Activated CD8-positive, alpha-beta memory T cell treated with anti-CD3 and anti-CD28 coated beads, Interleukin-2, amount 50 U/mL, for 1 hour (primary cell): ENCODE data around the gene WIZ.
A peak's percentile ranks its signal among the peaks of the same experiment; 100 is the strongest.
"Not testable (repeated sequence)": the region's sequence is repeated elsewhere in the genome, so short reads cannot be mapped to it uniquely, and the experiment has no call there.

Source experiments
- DNase-seq: peaks from one replicate; pipeline ENCODE4 v3.0.0-alpha.2; 2020; ENCODE audit errors: extremely low read depth

Gene WIZ, protein sequence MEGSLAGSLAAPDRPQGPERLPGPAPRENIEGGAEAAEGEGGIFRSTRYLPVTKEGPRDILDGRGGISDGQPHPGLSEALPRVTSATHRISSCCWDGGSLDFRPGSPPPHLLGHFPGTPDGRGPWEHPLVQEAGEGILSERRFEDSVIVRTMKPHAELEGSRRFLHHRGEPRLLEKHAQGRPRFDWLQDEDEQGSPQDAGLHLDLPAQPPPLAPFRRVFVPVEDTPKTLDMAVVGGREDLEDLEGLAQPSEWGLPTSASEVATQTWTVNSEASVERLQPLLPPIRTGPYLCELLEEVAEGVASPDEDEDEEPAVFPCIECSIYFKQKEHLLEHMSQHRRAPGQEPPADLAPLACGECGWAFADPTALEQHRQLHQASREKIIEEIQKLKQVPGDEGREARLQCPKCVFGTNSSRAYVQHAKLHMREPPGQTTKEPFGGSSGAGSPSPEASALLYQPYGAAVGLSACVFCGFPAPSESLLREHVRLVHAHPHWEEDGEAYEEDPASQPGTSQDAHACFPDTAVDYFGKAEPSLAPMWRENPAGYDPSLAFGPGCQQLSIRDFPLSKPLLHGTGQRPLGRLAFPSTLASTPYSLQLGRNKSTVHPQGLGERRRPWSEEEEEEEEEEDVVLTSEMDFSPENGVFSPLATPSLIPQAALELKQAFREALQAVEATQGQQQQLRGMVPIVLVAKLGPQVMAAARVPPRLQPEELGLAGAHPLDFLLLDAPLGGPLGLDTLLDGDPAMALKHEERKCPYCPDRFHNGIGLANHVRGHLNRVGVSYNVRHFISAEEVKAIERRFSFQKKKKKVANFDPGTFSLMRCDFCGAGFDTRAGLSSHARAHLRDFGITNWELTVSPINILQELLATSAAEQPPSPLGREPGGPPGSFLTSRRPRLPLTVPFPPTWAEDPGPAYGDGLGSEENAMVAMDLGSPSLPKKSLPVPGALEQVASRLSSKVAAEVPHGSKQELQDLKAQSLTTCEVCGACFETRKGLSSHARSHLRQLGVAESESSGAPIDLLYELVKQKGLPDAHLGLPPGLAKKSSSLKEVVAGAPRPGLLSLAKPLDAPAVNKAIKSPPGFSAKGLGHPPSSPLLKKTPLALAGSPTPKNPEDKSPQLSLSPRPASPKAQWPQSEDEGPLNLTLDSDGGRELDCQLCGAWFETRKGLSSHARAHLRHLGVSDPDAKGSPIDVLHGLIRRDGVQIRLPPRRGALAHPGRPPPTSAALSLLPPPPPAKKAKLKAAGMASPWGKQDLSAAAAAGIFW (N-terminal part only)

DNA sequence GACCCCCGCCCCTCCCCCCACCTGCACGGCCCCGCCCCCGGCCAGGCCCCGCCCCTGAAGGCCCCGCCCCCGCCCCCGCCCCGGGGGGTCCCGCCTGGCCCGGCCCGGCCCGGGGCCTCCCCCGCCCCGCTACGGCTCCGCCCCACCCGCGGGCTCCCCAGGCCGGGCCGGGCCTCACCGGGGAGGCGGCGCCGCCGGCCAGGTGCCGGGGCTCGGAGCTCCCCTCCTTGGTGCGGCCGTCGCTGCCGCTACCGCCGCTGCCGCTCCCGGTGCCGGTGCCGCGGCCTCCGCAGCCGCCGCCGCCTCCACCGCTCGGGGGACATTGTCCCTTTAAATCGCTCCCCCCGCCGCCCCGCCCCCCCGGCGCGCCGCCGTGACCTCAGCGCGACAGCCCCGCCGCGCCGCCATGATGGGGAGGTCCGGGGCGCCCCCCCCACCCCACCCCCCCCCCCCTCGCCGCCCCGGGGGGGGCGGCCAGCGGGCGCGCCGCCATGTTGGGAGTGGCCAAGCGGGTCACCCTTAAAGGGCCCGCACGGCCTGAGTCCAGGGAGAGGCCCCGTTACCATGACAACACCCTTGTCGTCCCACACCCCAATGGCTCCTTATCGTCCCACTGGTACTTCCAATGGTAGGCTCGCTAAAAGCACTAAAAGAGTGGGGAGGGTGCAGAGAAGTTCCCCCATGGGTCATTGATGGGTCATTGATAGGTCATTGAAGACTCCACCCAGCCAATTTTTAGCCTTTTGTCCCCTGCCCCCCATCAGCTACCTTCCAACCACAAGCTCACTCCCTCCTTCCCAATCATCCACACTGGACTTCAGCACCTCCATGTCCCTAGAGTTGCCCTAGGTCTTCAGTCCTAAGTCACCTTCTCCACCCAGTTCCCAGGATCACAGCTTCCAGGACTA is at the start of gene WIZ:
TSS of gene WIZ (minus strand) at position 337 of the 908 bp plus-strand sequence. CDS start 1,649 bp downstream, outside the sequence.
- DNase-seq = peak; percentile 44

DNA sequence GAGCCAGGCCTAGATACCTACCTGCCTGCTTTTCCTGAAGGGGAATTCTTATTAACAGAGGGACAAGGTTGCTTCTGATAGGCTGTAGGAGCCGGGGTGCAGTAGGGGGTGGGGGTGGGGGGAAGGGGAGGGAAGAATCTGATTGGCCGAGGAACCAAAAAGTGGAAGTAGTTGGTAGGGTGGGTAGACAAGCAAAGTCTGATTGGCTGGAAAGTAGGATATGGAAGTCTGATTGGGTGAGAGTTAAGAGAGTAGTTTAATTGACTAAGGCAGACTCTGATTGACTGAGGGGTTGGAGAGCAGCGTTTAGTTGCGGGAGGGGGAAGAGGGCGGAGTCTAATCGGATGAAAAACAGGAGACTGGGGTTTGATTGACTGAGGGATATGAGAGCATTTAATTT is 49.2 kb upstream of the WIZ start:
- DNase-seq = no peak

GRCh38 chr19:15498156-15498858 is 48.6 kb upstream of the WIZ start:
- no peak for DNase-seq

GRCh38 chr19:15495151-15495550 is 45.4 kb upstream of the WIZ start:
- no peak for DNase-seq

- no peak for DNase-seq
Measured at GRCh38 chr19:15488489-15489226, 38.9 kb upstream of the WIZ start.

GRCh38 chr19:15487038-15487437 is 37.3 kb upstream of the WIZ start:
- DNase-seq = no peak

GRCh38 chr19:15485768-15486167 is 36.0 kb upstream of the WIZ start:
- not testable (repeated sequence) for DNase-seq

GRCh38 chr19:15480996-15481395 is 31.2 kb upstream of the WIZ start:
- DNase-seq = not testable (repeated sequence)

- no peak for DNase-seq
Measured at GRCh38 chr19:15479391-15480345, 29.9 kb upstream of the WIZ start, which contains the start of gene PGLYRP2. TSS of gene PGLYRP2 (minus strand) at chr19:15479501. CDS start at chr19:15479371, 130 bp downstream.

DNA sequence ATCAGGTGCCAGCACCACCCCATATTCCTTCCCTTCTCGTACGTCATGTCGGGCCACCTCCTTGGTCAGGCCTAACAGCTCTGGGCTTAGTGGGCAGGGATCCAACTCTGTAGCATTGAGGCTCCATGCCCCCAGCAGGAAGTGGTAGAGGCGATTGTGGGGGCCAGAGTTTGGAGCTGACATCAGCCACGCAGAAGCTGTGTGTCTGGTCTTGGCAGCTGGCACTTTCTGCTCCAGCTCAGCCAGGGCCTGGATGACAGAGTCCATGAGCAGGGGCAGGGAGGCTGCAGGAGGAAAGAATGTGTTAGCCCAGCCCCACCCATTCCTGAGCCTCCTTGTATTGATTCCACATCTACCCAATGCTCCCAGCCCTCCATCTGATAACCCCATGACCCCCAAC is 26.6 kb upstream of the WIZ start:
- no peak for DNase-seq

DNA sequence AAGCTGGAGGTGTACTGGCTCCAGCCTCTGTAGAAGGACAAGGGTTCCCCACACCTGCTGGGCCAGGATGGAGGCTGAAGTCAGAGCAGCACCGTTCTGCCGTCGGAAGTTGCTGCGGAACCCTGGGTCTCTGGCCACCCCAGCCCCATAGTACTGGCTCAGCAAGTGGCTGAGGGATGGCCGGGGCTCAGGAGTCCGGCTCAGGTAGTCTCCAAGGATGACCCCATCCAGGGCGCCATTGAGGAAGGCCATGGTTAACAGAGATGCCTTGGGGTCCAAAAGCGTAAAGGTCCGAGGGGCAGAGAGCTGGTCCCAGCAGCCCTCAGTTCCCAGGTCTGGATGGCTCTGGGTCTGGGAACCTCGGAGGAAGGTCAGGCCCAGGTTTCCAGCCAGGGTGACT is 25.9 kb upstream of the WIZ start:
- no peak for DNase-seq

DNA sequence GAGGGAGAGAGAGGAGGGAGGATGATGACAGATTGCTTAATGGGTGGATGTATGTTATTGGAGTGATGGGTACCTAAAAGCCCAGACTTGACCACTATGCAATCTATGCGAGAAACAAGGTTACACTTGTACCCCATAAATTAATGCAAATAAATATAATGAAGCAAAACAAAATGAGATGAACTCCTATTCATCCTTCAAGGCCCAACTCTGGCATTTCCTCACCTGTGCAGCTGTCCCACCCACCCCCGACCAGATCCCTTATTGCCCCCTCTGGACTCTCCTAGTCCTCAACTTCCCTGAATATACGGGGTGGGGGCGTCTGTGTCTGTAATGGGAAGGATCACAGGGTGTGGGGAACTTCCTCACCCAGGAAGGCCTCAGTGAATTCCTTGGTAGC is 25.4 kb upstream of the WIZ start:
- DNase-seq = no peak

DNA sequence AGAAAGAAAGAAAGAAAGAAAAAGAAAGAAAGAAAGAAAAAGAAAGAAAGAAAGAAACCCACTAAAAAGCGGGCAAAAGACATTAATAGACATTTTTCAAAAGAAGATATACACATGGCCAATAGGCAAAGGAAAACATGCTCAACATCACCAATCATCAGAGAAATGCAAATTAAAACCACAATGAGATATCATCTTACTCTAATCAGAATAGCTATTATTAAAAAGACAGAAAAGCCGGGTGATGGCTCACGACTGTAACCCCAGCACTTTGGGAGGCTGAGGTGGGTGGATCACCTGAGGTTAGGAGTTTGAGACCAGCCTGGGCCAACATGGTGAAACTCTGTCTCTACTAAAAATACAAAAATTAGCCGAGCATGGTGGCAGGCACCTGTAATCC is 24.1 kb upstream of the WIZ start:
- not testable (repeated sequence) for DNase-seq

- no peak for DNase-seq
Measured at GRCh38 chr19:15471639-15472101, 21.9 kb upstream of the WIZ start.

- DNase-seq = no peak
Measured at GRCh38 chr19:15469513-15470297, 19.9 kb upstream of the WIZ start.

DNA sequence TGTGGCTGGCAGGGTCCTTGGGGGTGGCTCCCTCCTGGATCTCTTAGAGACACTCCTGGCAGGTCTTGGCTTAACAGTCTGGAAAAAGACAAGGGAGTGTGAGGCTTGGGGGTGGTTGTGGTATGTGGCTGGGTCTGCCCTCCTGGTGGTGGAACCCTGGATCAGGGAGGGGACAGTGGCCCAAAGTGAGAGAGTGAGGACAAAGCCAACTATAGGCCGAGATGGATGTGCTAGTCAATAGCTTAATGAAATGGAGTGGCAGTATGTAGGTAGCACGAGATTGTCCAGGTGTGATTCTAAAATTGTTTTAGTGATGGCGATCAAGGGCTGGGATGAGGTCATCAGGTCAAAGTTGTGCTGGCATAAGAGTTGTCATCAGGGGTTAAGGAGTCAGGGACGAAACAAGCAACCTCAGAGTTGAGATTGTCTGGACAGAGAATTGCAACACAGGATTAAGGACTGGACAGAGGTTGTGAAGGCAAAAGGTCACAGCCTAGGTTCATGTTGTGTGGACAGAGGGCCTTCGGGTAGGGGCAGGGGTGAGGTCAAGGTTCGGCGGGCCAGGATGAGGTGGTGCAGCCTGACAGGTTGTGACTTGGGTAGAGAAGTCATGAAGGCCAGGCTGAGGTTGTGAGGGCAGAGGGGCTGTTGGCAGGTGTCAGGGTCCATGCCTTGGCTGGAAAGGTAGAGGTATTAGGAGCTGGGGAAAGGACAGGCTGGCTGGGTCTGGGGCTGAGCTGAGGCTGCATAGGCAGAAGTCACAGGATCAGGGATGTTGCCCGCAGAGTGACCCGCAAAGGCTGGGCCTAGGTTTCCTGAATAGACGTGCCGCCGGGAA is 19.1 kb upstream of the WIZ start:
- DNase-seq = no peak
